HFF-Myc (cell line): ENCODE measurements around the gene IQGAP2.
"Not testable (repeated sequence)": the region's sequence is repeated elsewhere in the genome, so short reads cannot be mapped to it uniquely, and the experiment has no call there.

Experiments
- DNase-seq: peaks from one replicate; pipeline ENCODE4 v3.0.0-alpha.2; 2011; ENCODE audit warnings: low read depth; ENCODE audit errors: extremely low read depth
- H3K4me3 ChIP-seq: replicated peaks from 2 replicates; pipeline ENCODE4 v1.5.1; 2011; ENCODE audit warnings: low read depth, mild to moderate bottlenecking, control low read depth, low read length
- TF ChIP-seq, protein P1 (sequence below): IDR thresholded peaks from 2 replicates; pipeline ENCODE4 v1.5.1; 2012; ENCODE audit warnings: mild to moderate bottlenecking, low read depth, low read length, control low read depth; ENCODE audit errors: missing control alignments

IQGAP2 gene

DNA sequence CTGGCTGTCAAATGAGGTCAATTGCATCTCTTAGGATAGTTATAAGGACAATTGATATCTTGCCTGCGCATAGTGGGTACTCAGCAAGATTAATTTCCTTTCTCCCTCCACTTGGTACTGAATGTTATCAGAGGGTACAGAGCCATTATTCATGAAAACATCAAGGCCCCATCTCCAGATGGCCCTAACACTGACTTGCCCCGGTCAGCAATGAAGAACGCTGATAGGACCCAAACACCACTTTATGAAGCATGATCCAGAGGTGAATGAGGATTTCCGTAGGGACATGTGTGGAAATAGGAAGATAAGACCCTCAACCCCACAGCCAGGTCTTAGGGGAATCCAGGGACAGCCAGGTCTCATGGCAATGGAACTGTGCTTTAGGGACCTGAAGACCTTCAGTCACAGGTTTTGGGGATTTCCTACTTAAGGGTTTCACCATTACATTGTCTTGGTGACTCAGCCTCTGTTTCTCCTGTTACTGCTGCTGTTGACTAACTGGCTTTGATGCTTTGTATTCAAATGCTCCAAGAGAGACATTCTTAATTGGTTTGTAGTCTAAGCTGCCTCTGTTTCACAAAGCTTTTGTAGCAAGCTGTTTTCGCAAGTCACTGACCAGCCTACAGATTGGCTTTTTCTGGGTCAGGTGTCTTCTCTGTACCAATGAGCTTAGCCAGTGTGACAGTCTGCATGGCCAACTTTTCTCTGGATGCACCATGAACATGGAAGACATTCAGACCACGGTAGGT lies 35.3 kb upstream of the IQGAP2 start:
- DNase-seq: no peak
- TF ChIP-seq, protein P1, sequence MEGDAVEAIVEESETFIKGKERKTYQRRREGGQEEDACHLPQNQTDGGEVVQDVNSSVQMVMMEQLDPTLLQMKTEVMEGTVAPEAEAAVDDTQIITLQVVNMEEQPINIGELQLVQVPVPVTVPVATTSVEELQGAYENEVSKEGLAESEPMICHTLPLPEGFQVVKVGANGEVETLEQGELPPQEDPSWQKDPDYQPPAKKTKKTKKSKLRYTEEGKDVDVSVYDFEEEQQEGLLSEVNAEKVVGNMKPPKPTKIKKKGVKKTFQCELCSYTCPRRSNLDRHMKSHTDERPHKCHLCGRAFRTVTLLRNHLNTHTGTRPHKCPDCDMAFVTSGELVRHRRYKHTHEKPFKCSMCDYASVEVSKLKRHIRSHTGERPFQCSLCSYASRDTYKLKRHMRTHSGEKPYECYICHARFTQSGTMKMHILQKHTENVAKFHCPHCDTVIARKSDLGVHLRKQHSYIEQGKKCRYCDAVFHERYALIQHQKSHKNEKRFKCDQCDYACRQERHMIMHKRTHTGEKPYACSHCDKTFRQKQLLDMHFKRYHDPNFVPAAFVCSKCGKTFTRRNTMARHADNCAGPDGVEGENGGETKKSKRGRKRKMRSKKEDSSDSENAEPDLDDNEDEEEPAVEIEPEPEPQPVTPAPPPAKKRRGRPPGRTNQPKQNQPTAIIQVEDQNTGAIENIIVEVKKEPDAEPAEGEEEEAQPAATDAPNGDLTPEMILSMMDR: no peak
- H3K4me3 ChIP-seq: no peak overlapping the region

DNA sequence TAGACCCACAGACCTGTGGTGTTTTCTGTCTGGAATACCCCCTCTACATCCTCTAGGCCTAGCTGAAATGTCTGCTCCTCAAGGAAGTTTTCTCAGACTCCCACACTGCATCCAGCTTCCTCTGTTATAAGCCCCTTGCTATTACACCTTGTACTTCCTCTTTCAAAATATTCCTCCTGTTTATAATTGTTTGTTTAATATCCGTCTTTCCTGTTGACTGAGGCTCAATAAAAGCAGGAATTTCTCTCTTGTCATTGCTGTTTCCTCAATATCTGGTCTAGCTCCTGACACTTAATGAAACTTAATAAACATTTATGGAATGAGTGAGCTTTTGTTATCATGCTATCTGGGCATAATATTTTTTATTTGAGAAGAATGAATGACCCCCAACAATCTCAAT lies 34.1 kb upstream of the IQGAP2 start:
- TF ChIP-seq, protein P1: no peak
- H3K4me3 ChIP-seq: no peak overlapping the region
- DNase-seq: no peak

DNA sequence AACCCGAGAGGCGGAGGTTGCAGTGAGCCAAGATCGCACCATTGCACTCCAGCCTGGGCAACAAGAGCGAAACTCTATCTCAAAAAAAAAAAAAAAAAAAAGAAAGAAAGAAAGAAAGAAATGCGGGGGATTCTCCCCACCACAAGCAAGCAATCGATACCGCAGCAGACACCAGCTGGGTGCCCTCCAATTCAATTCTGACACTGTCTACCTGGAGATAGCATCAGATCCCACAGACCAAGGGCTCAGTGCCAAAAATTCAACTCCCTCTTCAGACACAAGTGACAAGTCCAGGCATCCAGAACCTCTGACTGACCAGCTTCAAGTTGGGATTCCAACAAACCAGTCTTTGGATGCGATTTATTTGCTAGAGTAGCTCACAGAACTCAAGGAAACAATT lies 33.4 kb upstream of the IQGAP2 start:
- DNase-seq, H3K4me3 ChIP-seq: not testable (repeated sequence)

DNA sequence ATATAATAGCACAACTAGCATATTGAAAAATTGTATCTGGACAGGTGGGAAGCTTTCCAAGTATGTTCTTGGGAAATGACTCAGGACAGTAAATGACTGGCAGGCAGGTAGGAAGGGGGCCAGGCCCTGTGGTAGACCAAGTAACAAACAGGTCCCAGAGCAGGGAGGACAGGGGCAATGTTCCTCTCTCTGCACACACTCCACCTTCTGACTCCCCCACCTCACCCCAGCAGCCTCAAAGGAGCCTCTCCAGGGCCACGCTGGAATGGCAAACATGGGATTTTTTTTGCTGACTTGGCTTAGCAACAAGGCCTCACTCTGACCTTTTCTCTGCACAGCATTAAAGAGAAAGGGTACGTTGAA lies 31.1 kb upstream of the IQGAP2 start:
- DNase-seq: no peak
- TF ChIP-seq, protein P1: no peak

DNA sequence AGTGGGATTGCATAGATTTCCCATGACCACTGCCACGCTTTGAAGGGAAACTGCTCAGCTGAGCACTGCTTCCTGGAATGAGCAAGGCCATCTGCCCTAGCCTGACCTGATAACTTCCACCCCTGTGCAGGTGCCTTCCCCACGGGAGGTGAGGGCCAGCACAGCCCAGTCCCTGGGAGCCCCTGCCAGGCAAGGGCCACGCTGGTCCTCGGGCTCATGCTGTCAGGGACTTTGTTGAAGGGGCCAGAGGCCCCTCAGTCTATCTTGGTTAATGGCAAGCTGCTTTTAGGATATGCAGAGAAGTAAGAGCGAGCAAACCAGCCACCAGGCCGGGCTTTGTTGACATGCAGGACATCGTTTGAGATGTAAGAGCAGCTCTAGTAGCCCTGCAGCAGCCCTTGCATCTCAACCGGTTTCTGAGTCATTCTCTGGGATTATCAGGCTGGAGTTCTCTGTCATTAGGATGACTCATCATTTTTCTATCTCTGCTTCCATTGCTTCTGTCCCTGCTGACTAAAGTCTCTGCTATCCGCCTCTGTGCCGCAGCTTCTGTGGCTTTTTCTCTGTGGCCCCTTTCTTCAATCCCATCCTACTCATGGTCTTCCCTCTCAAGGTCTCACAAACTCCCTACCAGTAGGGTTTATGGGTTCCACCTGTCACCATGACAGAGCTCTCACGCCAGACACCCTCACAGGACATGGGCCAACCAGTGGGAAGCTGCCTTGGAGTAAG lies 30.6 kb upstream of the IQGAP2 start:
- TF ChIP-seq, protein P1: no peak
- DNase-seq: peak; percentile 74
- H3K4me3 ChIP-seq: no peak overlapping the region

More for the DNA sequence above, 31.1 kb upstream of the IQGAP2 start:
- no peak overlapping the region for H3K4me3 ChIP-seq

DNA sequence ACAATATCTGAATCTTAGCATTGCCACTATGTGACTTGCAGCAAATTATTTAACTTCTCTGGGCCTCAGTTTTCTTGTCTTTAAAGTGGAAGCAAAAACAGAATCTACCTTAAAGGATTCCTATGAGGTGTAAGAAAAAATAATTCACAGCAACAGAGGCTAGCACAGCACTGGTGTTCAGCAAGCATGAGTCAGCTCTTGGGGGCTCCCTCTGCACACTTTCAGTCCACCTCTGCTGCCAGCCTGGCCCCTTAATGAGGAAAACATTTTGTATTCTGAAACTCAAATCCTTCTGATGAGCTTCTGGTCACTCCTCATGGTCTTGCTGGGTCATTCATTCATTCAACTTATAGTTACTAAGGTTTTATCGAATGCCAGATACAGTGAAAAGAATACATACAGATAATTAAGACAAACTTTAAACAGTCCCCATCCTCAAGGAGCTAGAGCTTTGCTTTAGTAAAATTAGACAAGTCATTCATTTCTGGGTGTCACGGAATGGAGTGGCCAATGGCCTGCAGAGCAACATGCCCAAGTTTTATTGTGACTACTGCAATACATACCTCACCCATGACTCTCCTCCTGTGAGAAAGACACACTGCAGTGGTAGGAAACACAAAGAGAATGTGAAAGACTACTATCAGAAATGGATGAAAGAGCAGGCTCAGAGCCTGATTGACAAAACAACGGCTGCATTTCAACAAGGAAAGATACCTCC lies 26.8 kb upstream of the IQGAP2 start:
- DNase-seq: no peak
- no peak overlapping the region for H3K4me3 ChIP-seq
- TF ChIP-seq, protein P1: no peak

DNA sequence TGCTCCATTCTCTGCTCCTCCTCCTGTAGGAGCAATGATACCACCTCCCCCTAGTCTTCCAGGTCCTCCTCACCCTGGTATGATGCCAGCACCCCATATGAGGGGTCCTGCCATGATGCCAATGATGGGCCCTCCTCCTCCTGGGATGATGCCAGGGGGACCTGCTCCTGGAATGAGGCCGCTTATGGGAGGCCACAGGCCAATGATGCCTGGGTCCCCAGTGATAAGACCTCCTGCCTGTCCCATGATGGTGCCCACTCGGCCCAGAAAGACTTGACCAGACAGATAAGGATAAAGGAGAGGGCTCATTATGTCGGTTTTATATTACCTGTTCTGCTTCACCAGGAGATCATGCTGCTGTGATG lies 26.2 kb upstream of the IQGAP2 start:
- no peak for DNase-seq
- TF ChIP-seq, protein P1: no peak
- H3K4me3 ChIP-seq: no peak overlapping the region
